ENCODE measurements around the gene SLC35F3.

SLC35F3 gene

DNA sequence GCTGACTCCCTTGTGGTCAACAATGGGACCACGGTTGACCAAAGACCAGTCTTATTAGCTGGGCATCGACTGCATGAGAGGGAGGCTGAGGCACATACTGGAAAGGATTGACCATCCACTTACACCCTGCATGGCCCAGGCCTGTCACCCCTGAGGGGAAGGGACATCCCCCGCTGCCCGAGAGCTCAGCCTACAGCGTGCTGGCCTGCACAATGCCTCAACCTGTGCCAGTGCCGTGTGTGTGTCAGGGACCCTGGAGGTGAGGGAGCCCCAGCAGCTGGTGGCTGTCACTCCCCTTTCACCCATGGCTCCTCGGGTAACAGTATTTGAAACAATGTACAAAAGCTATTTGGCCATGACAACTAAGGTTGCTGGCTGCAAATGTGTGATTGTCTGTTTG lies 67.3 kb downstream of the SLC35F3 start:
- DNase-seq (ENCODE audit: low spot score in 2 of 2) = no peak
- Mint-ChIP-seq H3K36me3 (no peaks in the 10 kb centered on the region), H3K4me1 (no peaks in the 10 kb centered on the region), H3K27ac (no peak overlapping the region), H3K4me3 (no peak overlapping the region), H3K27me3 (peaks cover 5% of the 10 kb centered on the region), H3K9me3 (no peaks in the 10 kb centered on the region)
- no peak for ATAC-seq (ENCODE audit: low read depth)

DNA sequence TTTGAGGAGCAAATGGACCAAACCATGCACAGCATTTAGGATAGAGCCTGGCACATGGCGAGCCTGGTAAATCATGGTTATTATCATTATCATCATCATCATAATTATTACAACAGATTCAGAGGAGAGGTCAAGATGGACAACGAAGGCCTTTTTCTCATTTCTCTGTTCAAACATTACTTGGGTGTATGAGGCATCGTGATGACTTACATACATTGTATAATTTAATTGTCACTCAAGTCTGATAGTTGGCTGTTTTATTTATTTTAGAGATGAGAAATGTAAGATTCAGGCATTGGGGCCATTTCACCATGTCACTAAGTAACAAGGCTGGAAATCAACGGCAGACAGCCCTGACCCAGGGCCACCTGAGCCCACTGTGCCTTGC lies 68.1 kb downstream of the SLC35F3 start:
- Mint-ChIP-seq H3K36me3 (no peaks in the 10 kb centered on the region), H3K9me3 (no peaks in the 10 kb centered on the region), H3K4me3 (no peak overlapping the region), H3K27ac (no peak overlapping the region), H3K27me3 (peaks cover 5% of the 10 kb centered on the region), H3K4me1 (no peaks in the 10 kb centered on the region)
- ATAC-seq (ENCODE audit: low read depth) = no peak
- no peak for DNase-seq (ENCODE audit: low spot score in 2 of 2)

DNA sequence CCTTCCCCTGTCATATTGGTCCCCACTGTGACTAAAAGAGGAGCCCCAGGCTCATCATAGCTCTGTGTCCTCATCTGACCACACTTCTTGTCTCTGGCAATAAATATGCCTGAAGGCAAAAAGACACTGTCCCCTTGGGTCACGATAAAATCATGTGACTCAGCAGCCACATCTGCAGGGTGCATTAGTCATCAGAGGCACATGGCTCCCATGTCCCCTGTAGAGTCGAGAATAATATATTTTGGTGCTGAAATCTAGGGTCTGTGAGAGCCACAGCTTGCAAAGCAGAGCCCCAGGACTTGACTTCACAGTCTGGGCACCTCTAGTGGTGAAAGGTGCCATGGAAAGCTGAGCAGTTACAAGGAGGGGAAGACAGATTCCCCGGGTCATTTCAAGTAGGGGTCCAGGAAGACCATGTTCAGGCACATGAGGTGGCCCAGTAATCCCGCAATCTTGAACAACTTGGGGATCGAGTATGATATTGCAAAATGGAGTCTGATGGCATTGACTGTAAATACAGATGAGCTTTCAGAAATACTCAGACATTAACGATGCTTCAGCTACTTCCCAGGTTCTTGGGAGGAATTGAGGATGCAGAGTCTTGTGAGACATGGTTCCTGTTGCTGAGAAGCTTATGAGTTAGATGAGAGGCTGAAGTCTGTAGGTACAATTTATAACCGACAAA lies 68.6 kb downstream of the SLC35F3 start:
- H3K27me3 Mint-ChIP-seq = peaks cover 5% of the 10 kb centered on the region
- no peaks in the 10 kb centered on the region for H3K4me1 Mint-ChIP-seq
- no peak for DNase-seq (ENCODE audit: low spot score in 2 of 2)
- H3K27ac Mint-ChIP-seq = no peak overlapping the region
- H3K9me3 Mint-ChIP-seq = no peaks in the 10 kb centered on the region
- ATAC-seq (ENCODE audit: low read depth) = no peak
- no peaks in the 10 kb centered on the region for H3K36me3 Mint-ChIP-seq
- H3K4me3 Mint-ChIP-seq = no peak overlapping the region

DNA sequence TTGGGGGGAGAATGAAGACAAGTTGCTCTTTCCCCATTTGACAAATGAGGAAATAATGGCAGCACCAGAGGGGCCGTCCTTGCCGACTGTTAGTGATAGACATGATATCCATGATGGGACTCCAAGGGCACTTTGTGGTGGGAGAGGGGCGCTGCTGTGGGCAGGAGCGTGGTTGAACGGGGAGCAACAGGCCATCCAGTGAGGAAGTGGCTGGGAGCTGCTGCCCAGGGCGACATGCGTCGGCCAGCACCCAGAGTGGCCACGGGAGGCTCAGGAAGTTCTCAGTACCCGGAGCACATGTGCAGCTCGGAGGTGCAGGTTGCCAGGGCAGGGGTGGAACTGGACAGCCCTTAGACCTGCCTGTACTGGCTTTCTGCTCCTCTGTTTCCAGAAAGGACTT lies 71.0 kb downstream of the SLC35F3 start:
- Mint-ChIP-seq H3K9me3 (no peaks in the 10 kb centered on the region), H3K27ac (no peak overlapping the region), H3K27me3 (peaks cover 3% of the 10 kb centered on the region), H3K4me1 (no peaks in the 10 kb centered on the region), H3K36me3 (no peaks in the 10 kb centered on the region), H3K4me3 (no peak overlapping the region)
- no peak for DNase-seq (ENCODE audit: low spot score in 2 of 2)
- no peak for ATAC-seq (ENCODE audit: low read depth)

DNA sequence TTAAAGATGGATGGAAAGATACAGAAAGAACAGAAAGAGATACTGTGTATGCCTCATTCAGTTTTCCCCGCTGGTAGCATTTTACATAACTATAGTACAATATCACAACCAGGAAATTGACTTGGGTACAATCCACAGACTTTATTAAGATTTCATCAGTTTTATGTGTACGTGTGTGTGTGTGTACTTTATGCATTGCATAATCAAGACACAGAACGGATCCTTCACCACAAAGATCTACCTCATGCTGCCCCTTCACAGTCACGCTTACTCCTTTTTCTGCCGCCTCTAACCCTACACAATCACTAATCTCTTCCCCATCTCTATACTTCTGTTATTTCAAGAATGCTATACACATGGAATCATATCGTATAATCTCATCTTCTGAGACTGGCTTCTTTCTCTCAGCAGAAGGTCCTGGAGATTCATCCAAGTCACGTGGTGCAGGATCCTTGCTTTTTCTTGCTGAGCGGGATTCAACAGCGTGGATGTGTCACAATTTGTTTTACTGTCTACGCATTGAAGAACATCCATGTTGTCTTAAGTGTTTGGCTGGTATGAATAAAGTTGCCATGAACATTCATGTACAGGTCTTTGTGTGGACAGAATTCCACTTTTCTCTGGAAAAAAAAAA lies 76.7 kb downstream of the SLC35F3 start:
- ATAC-seq (ENCODE audit: low read depth) (no peak), DNase-seq (ENCODE audit: low spot score in 2 of 2) (no peak)
- no peaks in the 10 kb centered on the region for H3K36me3 Mint-ChIP-seq
- H3K4me3 Mint-ChIP-seq = no peak overlapping the region
- no peak overlapping the region for H3K27ac Mint-ChIP-seq
- H3K4me1 Mint-ChIP-seq = no peaks in the 10 kb centered on the region
- no peaks in the 10 kb centered on the region for H3K9me3 Mint-ChIP-seq
- H3K27me3 Mint-ChIP-seq = no peaks in the 10 kb centered on the region

DNA sequence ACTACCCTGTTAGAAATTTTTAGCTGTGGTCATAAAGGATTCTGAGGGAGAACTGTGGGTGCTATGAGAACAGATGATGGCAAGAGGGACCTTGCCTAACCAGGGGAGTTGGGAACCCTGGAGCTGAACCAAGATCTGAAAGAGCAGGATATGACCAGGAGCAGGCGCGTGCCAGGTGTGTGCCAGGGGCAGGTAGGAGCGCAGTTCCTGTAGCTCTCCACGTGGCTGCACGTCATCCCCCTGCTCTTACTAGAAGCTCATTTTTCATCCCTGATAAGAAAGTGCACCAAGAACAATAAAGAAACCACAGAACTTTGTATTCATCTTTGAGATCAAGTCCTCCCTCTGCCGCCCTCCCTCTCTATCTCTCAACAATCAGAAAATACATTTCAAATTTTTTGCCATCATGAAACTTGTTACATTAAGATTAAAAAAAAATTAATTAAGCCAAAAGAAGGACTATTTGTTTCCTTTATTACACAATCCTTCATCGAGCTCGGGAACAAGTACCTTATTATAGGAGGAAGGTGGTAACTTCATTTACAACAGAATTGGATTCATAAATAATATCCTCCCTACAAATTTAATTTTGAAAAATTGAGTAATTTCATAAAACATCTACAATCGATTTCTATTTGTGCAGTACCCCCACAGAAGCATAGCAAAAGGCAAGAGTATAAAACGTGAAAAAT lies 78.5 kb downstream of the SLC35F3 start:
- Mint-ChIP-seq H3K9me3 (no peaks in the 10 kb centered on the region), H3K4me1 (no peaks in the 10 kb centered on the region), H3K36me3 (no peaks in the 10 kb centered on the region), H3K27me3 (no peaks in the 10 kb centered on the region), H3K4me3 (no peak overlapping the region), H3K27ac (no peak overlapping the region)
- ATAC-seq (ENCODE audit: low read depth) = no peak
- DNase-seq (ENCODE audit: low spot score in 2 of 2) = no peak

DNA sequence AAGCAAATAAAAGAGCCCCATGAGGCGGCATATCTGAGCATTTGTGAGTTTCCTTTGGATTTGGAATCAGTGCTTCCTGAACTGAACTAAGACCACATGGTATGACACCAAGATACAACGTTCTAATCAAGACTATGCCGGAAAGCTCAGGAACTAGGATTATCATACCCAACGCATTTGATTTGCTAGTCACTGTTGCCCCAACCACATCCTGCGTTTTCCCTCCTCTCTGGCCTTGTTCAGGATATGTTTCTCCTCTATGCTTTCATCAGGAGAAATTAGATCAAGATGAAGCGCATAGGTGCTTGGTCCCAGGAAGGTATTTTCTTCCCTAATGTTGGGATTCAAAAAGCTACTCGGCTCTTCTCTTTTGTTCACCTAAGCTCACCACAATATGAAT lies 79.3 kb downstream of the SLC35F3 start:
- no peak for ATAC-seq (ENCODE audit: low read depth)
- H3K4me3 Mint-ChIP-seq = no peak overlapping the region
- H3K27me3 Mint-ChIP-seq = no peaks in the 10 kb centered on the region
- DNase-seq (ENCODE audit: low spot score in 2 of 2) = no peak
- H3K27ac Mint-ChIP-seq = no peak overlapping the region
- H3K36me3 Mint-ChIP-seq = no peaks in the 10 kb centered on the region
- no peaks in the 10 kb centered on the region for H3K9me3 Mint-ChIP-seq
- no peaks in the 10 kb centered on the region for H3K4me1 Mint-ChIP-seq

DNA sequence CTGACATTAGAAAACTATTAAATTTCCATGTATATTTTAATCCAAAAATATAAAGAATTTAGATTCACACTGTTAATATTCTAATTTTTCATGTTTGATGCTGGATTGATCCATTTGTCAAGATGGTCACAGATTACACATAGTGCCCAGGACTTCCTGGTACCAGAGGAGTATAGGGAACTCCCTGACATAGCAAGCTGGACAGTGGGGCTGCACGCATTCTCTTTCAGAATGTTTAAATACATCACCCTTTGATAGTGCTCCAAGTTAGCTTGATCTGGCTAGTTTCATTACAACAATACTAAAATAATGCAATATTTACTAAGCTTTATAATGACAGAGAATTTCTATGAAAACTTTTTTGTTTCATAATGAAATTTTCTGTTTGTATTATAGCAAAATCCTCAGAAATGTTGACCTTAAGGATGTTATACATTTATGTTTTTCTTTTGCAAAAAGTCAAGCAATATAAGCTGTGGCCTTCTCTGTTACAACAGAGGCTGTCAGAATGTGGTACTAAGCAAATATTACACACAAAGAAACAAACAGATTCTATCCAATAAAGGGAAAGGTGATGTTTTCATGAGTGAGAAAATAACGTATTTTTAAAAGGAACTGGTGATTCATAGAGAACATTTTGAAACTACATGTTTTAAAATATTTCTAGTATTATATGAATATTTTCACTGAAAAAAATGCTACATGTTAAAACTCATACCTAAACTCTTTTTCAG lies 84.7 kb downstream of the SLC35F3 start:
- H3K27ac Mint-ChIP-seq = no peak overlapping the region
- H3K4me1 Mint-ChIP-seq = no peaks in the 10 kb centered on the region
- H3K9me3 Mint-ChIP-seq = no peaks in the 10 kb centered on the region
- peaks cover 4% of the 10 kb centered on the region for H3K27me3 Mint-ChIP-seq
- ATAC-seq (ENCODE audit: low read depth) = no peak
- DNase-seq (ENCODE audit: low spot score in 2 of 2) = no peak
- H3K36me3 Mint-ChIP-seq = no peaks in the 10 kb centered on the region
- H3K4me3 Mint-ChIP-seq = no peak overlapping the region

DNA sequence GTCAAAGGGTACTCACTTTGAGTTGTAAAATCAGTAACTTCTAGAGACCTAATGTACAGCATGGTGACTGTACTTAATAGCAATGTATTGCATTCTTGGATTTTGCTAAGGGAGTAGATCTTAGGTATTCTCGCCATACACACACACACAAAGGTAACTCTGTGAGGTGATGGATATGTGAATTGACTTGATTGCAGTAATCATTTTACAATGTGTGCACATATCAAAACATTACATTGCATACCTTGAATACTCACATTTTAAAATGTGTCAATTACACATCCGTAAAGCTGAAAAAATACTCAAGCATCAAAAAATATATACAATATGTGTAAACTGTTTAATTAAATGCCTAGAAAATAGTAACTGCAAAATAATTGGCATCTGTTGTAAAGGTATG lies 86.0 kb downstream of the SLC35F3 start:
- DNase-seq (ENCODE audit: low spot score in 2 of 2) = no peak
- H3K27ac Mint-ChIP-seq = no peak overlapping the region
- no peaks in the 10 kb centered on the region for H3K9me3 Mint-ChIP-seq
- no peak for ATAC-seq (ENCODE audit: low read depth)
- no peaks in the 10 kb centered on the region for H3K36me3 Mint-ChIP-seq
- no peaks in the 10 kb centered on the region for H3K4me1 Mint-ChIP-seq
- peaks cover 4% of the 10 kb centered on the region for H3K27me3 Mint-ChIP-seq
- no peak overlapping the region for H3K4me3 Mint-ChIP-seq

DNA sequence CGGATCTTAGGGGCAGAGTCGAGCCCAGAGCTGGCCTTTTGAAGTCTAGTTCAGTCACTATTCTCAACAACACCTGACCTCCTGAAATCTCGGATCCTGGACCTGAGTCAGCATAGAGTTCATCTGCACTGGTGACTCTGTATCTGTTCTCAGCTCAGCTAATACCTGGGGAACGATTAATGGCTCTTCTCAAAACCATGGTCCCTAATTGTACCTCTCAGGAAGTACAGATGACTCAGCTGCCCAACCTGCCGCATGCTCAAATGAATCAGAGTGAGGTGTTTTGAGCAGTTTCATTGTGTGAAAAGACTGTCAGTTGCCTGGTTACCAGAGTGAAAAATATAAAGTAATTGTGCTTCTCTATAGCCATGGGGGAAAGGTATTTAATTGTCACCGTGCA lies 89.2 kb downstream of the SLC35F3 start:
- Mint-ChIP-seq H3K27me3 (peaks cover 11% of the 10 kb centered on the region), H3K36me3 (no peaks in the 10 kb centered on the region), H3K4me3 (no peak overlapping the region), H3K9me3 (no peaks in the 10 kb centered on the region), H3K27ac (no peak overlapping the region), H3K4me1 (no peaks in the 10 kb centered on the region)
- ATAC-seq (ENCODE audit: low read depth) (no peak), DNase-seq (ENCODE audit: low spot score in 2 of 2) (no peak)

DNA sequence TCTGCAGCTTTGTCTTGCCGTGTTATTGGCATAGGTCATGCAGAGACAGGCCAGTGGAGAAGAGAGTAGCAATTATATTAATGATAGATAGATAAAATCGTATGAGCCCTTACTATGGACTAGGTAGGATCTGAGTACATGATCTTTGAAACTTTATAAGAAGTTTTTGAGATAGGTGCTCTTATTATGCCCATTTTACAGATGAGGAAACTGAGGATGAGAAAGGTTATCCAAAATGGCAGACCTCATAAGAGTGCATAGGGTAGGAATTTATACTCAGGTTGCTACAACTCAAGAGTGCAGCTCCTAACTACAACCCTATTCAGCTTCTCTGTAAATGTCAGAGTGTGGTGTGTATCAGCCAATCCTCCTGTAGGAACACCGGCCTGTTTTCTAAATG lies 89.6 kb downstream of the SLC35F3 start:
- peaks cover 11% of the 10 kb centered on the region for H3K27me3 Mint-ChIP-seq
- DNase-seq (ENCODE audit: low spot score in 2 of 2) (no peak), ATAC-seq (ENCODE audit: low read depth) (no peak)
- no peak overlapping the region for H3K4me3 Mint-ChIP-seq
- H3K9me3 Mint-ChIP-seq = no peaks in the 10 kb centered on the region
- no peaks in the 10 kb centered on the region for H3K36me3 Mint-ChIP-seq
- no peaks in the 10 kb centered on the region for H3K4me1 Mint-ChIP-seq
- H3K27ac Mint-ChIP-seq = no peak overlapping the region

DNA sequence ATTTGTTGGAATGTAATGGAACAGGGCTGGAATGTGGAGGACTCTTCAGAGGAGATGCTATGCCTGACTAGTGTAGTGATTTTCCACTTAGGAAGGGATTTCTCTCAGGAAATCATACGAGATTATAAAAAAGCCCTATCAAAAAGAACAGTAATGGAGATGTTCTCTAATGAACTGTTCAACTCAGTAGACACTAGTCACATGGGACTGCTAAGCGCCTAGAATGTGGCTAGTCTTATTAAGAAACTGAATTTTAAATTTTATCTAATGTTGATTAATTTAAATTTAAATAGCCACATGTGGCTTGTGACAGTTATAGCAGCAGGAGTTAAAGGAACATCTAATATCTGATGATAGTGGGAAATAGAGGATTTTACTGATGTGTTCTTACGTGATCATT lies 94.0 kb downstream of the SLC35F3 start:
- ATAC-seq (ENCODE audit: low read depth) (no peak), DNase-seq (ENCODE audit: low spot score in 2 of 2) (no peak)
- no peak overlapping the region for H3K4me3 Mint-ChIP-seq
- H3K27me3 Mint-ChIP-seq = peaks cover 9% of the 10 kb centered on the region
- H3K36me3 Mint-ChIP-seq = no peaks in the 10 kb centered on the region
- no peak overlapping the region for H3K27ac Mint-ChIP-seq
- no peaks in the 10 kb centered on the region for H3K4me1 Mint-ChIP-seq
- H3K9me3 Mint-ChIP-seq = no peaks in the 10 kb centered on the region

DNA sequence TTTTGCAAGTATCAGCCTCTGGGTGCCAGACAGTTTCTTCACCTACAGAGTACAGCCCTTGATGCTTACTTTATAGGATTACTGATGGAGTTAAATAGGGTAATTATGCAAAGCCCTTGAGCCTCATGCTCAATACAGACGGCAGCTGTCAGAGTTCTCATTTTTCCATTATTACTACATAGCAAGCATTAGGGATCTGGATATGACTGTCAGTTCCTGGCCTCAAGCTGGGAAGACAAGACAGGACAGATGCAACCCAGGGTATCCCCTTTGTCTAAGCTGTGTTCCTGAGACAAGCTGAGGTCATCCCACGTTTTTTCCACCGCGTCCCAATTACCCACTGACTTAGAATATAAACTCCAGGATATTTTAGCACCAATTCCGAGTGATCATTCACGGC lies 94.4 kb downstream of the SLC35F3 start:
- Mint-ChIP-seq H3K27me3 (peaks cover 9% of the 10 kb centered on the region), H3K27ac (no peak overlapping the region), H3K36me3 (no peaks in the 10 kb centered on the region), H3K9me3 (no peaks in the 10 kb centered on the region), H3K4me1 (no peaks in the 10 kb centered on the region), H3K4me3 (no peak overlapping the region)
- no peak for ATAC-seq (ENCODE audit: low read depth)
- no peak for DNase-seq (ENCODE audit: low spot score in 2 of 2)

DNA sequence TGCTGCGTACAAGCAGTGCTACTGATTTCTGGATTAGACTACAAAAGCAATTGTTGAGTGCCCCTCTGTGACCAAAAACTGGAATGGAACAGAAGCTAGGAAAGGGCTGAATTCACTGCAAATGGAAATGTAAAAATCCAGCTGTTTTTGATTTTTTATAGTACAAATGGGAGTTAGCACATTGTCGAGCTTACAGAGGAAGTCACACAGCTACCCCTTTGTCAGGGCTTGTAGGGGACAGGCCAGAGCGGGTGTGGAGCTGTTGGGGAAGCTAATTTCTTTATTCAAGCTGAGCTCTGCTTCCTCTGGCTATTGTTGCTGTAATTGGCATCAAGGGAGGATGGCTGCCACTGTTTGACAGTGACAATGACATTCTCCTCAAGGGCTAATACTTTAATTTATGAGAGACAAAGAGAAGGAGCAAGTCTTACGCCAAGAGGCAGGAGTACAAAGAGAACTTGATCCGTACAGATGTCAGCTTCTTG lies 96.1 kb downstream of the SLC35F3 start:
- Mint-ChIP-seq H3K4me3 (no peak overlapping the region), H3K27ac (no peak overlapping the region), H3K27me3 (peaks cover 9% of the 10 kb centered on the region), H3K9me3 (no peaks in the 10 kb centered on the region), H3K4me1 (no peaks in the 10 kb centered on the region), H3K36me3 (no peaks in the 10 kb centered on the region)
- no peak for ATAC-seq (ENCODE audit: low read depth)
- no peak for DNase-seq (ENCODE audit: low spot score in 2 of 2)

Data from memory B cell (primary cell).